K562 (cell line): Measurements from ENCODE around the gene C17orf78. TPM values are rescaled to one million over a fixed set of nuclear protein-coding genes. Genes with fewer than 3 reads are reported as not detected.

Experiments
- ARID4B ChIP-seq: sonication (generic); formaldehyde crosslinking; IDR thresholded peaks from 2 replicates; pipeline ENCODE4 v1.8.0; 2022; ENCODE audit warnings: mild to moderate bottlenecking, missing genetic modification reagents
- ATF4 ChIP-seq: fragments of 450-650 bp; formaldehyde crosslinking; IDR thresholded peaks from 2 replicates; pipeline ENCODE4 v1.4.0; 2022; ENCODE audit warnings: mild to moderate bottlenecking, moderate library complexity
- BACH1 ChIP-seq: fragments of 200-800 bp; sonication (Bioruptor generic); IDR thresholded peaks from 2 replicates; pipeline ENCODE4 v1.6.1; 2016; ENCODE audit warnings: missing genetic modification characterization, missing compliant biosample characterization
- ESRRB ChIP-seq: fragments of 250-450 bp; sonication (Bioruptor Pico); IDR thresholded peaks from 2 replicates; pipeline ENCODE4 v1.5.0; 2020; ENCODE audit warnings: mild to moderate bottlenecking, moderate library complexity, borderline replicate concordance
- KDM2B ChIP-seq: fragments of 250-450 bp; sonication (Bioruptor Pico); IDR thresholded peaks from 2 replicates; pipeline ENCODE4 v1.8.0; 2021; ENCODE audit warnings: mild to moderate bottlenecking, moderate library complexity
- MEF2D ChIP-seq: conservative IDR thresholded peaks from 2 replicates; pipeline ENCODE4 v1.6.1; 2016; ENCODE audit warnings: low read depth, missing genetic modification characterization, missing compliant biosample characterization
- MLX ChIP-seq, 2 experiments: fragments of 450-650 bp in 1 of 2; sonication (generic) in 1 of 2; formaldehyde crosslinking; conservative IDR thresholded peaks; 2 replicates each; pipeline versions ENCODE4 v1.4.0 to v1.8.1; 2020 to 2022; ENCODE audit warnings: mild to moderate bottlenecking in 1 of 2, missing genetic modification reagents in 1 of 2
- MYBL2 ChIP-seq, 2 experiments: fragments of 450-650 bp in 1 of 2; sonication (generic) in 1 of 2; formaldehyde crosslinking in 1 of 2; IDR thresholded peaks; 2 replicates each; pipeline versions ENCODE4 v1.6.1 to v1.8.1; 2017 to 2022; ENCODE audit warnings: borderline replicate concordance in 1 of 2, inconsistent platforms in 1 of 2, low read depth in 1 of 2, mild to moderate bottlenecking in 1 of 2, missing genetic modification reagents in 1 of 2, moderate library complexity in 1 of 2
- NCOA4 ChIP-seq: fragments of 450-650 bp; IDR thresholded peaks from 2 replicates; pipeline ENCODE4 v1.6.1; 2018; ENCODE audit warnings: mild to moderate bottlenecking; ENCODE audit not compliant: partially characterized antibody
- NUFIP1 ChIP-seq: fragments of 450-650 bp; IDR thresholded peaks from 2 replicates; pipeline ENCODE4 v1.6.1; 2018; ENCODE audit not compliant: partially characterized antibody
- POLR2AphosphoS5 ChIP-seq: IDR thresholded peaks from 2 replicates; pipeline ENCODE4 v1.6.1; 2011; ENCODE audit warnings: mild to moderate bottlenecking, low read depth, low read length, moderate library complexity; ENCODE audit not compliant: control insufficient read depth, insufficient read depth
- ZNF436 ChIP-seq: fragments of 250-450, 450-650 bp; sonication (Bioruptor Pico); formaldehyde crosslinking; IDR thresholded peaks from 2 replicates; pipeline ENCODE4 v1.7.0; 2020; ENCODE audit warnings: mild to moderate bottlenecking
- ZNF609 ChIP-seq: sonication (generic); formaldehyde crosslinking; IDR thresholded peaks from 2 replicates; pipeline ENCODE4 v1.8.1; 2023; ENCODE audit warnings: missing genetic modification reagents, mild to moderate bottlenecking, borderline replicate concordance
- ZNF695 ChIP-seq: fragments of 450-650 bp; formaldehyde crosslinking; IDR thresholded peaks from 2 replicates; pipeline ENCODE4 v1.4.0; 2020; ENCODE audit warnings: mild to moderate bottlenecking, moderate library complexity
- polyA plus RNA-seq, 8 experiments: library from polyadenylated mRNA; depleted of rRNA in 4 of 8; stranded (reverse) in 5 of 8; unstranded in 3 of 8; fragments of >200 nt; fragmentation: Nextera tagmentation in 2 of 8; fragmentation: Illumina TruSeq in 1 of 8; extraction: Ambion mirVana in 2 of 8; extraction: Trizol in 1 of 8; gene quantifications; 2 replicates each; pipeline versions ENCODE4 v1.2.1 to v1.2.3, GENCODE V29; 2011 to 2014; ENCODE audit warnings: inconsistent platforms in 1 of 8, missing spikeins in 1 of 8
- total RNA-seq, 7 experiments: library from RNA; depleted of rRNA in 6 of 7; stranded (reverse); fragments of >200 nt in 6 of 7; fragmentation: Illumina TruSeq in 2 of 7; extraction: Trizol in 2 of 7; gene quantifications; 2 replicates each; pipeline versions ENCODE4 v1.2.1 to v1.2.3, GENCODE V29; 2011 to 2021; ENCODE audit warnings: low replicate concordance in 1 of 7

Gene C17orf78
- total and polyA plus RNA-seq, 9 of the 15 experiments (the other 6 are each of a cell fraction or from before 2014, with no cell fraction given) = not detected

- TF ChIP-seq NUFIP1 (no peak), ATF4 (CRISPR knock-in tag) (no peak), ARID4B (CRISPR knock-in tag) (peak; percentile 72; the same call in 1 of the 2 replicates), ESRRB (no peak), BACH1 (tag) (no peak), MLX (CRISPR knock-in tag; conservative IDR thresholded peaks at IDR 0.05) (no peak), ZNF436 (no peak), NCOA4 (no peak), ZNF609 (no peak), MYBL2 (IDR thresholded peaks at IDR 0.05; ENCODE audit: low read depth) (no peak), MYBL2 (CRISPR knock-in tag; IDR thresholded peaks at IDR 0.05; ENCODE audit: borderline replicate concordance) (no peak), ZNF695 (CRISPR knock-in tag) (no peak), POLR2AphosphoS5 (peak; percentile 57; the same call in 1 of the 2 replicates), MEF2D (tag) (no peak), KDM2B (no peak)
Measured at GRCh38 chr17:37358830-37359681, 16.7 kb upstream of the C17orf78 start (continued).
